HG03103 (cell line): ENCODE measurements around the gene LCNL1.

Source experiments
- ATAC-seq: cut with Tn5 transposase; IDR thresholded peaks from one replicate; pipeline ENCODE4 v1.9.1; 2021; ENCODE audit warnings: low read depth; ENCODE audit not compliant: unreplicated experiment

LCNL1 gene

GRCh38 chr9:136973618-136974617 lies 8.9 kb upstream of the LCNL1 start:
- ATAC-seq: no peak

- ATAC-seq: no peak
Measured at GRCh38 chr9:136974817-136975535, 7.8 kb upstream of the LCNL1 start.

- ATAC-seq: no peak
Measured at GRCh38 chr9:136975644-136976043, 7.1 kb upstream of the LCNL1 start.

- no peak for ATAC-seq
Measured at GRCh38 chr9:136977223-136977622, 5.6 kb upstream of the LCNL1 start, which contains the start of gene PTGDS. PTGDS (plus strand) TSS chr9:136977504; CDS start chr9:136977579, 75 bp downstream.

GRCh38 chr9:136977649-136978072 lies 5.1 kb upstream of the LCNL1 start:
- ATAC-seq: no peak

- ATAC-seq: no peak
Measured at GRCh38 chr9:136978073-136978864, 4.5 kb upstream of the LCNL1 start.

- no peak for ATAC-seq
Measured at GRCh38 chr9:136978865-136979544, 3.8 kb upstream of the LCNL1 start.

- ATAC-seq: no peak
Measured at GRCh38 chr9:136979769-136980587, 2.8 kb upstream of the LCNL1 start.

GRCh38 chr9:136980669-136981478 lies 1.9 kb upstream of the LCNL1 start:
- ATAC-seq: no peak

GRCh38 chr9:136981588-136982231 lies 1.1 kb upstream of the LCNL1 start:
- ATAC-seq: no peak

- ATAC-seq: no peak
Measured at GRCh38 chr9:136983167-136983566, 374 bp downstream of the LCNL1 start.

- no peak for ATAC-seq
Measured at GRCh38 chr9:136983656-136984314, 992 bp downstream of the LCNL1 start.

- ATAC-seq: no peak
Measured at GRCh38 chr9:136984464-136985026, 1.8 kb downstream of the LCNL1 start.

GRCh38 chr9:136985027-136985602 lies 2.3 kb downstream of the LCNL1 start:
- ATAC-seq: no peak

- ATAC-seq: no peak
Measured at GRCh38 chr9:136985853-136986252, 3.1 kb downstream of the LCNL1 start.

- ATAC-seq: no peak
Measured at GRCh38 chr9:136988872-136989271, 6.1 kb downstream of the LCNL1 start.
